IPS-NIHi7 (cell line): ENCODE measurements around the gene FAM168B.

Experiments
- DNase-seq: peaks from one replicate; pipeline ENCODE4 v3.0.0; 2012; ENCODE audit warnings: mixed read lengths; ENCODE audit errors: extremely low spot score

The FAM168B gene

GRCh38 chr2:131055169-131056065 lies 37.8 kb downstream of the FAM168B start:
- no peak for DNase-seq

- DNase-seq = no peak
These were observed 38.8 kb downstream of the FAM168B start for GRCh38 chr2:131054488-131054887.

- no peak for DNase-seq
These were observed 40.5 kb downstream of the FAM168B start for GRCh38 chr2:131052741-131053263.

GRCh38 chr2:131050896-131051295 lies 42.4 kb downstream of the FAM168B start:
- DNase-seq = no peak

GRCh38 chr2:131049150-131049718 lies 44.0 kb downstream of the FAM168B start:
- no peak for DNase-seq

GRCh38 chr2:131048641-131049040 lies 44.6 kb downstream of the FAM168B start:
- no peak for DNase-seq

- DNase-seq = no peak
These were observed 45.2 kb downstream of the FAM168B start for GRCh38 chr2:131047920-131048560.

GRCh38 chr2:131046918-131047652 lies 46.2 kb downstream of the FAM168B start:
- DNase-seq = no peak

- DNase-seq = no peak
These were observed 47.0 kb downstream of the FAM168B start for GRCh38 chr2:131046028-131046917.

GRCh38 chr2:131045286-131046027 lies 47.8 kb downstream of the FAM168B start:
- DNase-seq = no peak

GRCh38 chr2:131044757-131045150 lies 48.5 kb downstream of the FAM168B start:
- no peak for DNase-seq

GRCh38 chr2:131044075-131044756 lies 49.0 kb downstream of the FAM168B start:
- no peak for DNase-seq

- DNase-seq = no peak
These were observed 49.8 kb downstream of the FAM168B start for GRCh38 chr2:131043199-131044074.

- no peak for DNase-seq
These were observed 51.0 kb downstream of the FAM168B start for GRCh38 chr2:131042148-131042775.

- no peak for DNase-seq
These were observed 51.7 kb downstream of the FAM168B start for GRCh38 chr2:131041402-131042147.

GRCh38 chr2:131040661-131041401 lies 52.4 kb downstream of the FAM168B start:
- no peak for DNase-seq
